AG04449 (cell line): ENCODE results near the gene RNF144A.

Source experiments
- CTCF ChIA-PET: fragments of 350-600 bp; formaldehyde crosslinking; extraction: SDS; loops from one replicate; lab custom pipeline; 2021; ENCODE audit warnings: antibody characterized with exemption; lab: Yijun Ruan, JAX
- POLR2A ChIA-PET: fragments of 400-600, 350-600 bp; formaldehyde crosslinking; extraction: SDS; loops from one replicate; lab custom pipeline; 2020; ENCODE audit warnings: antibody characterized with exemption, inconsistent platforms; lab: Yijun Ruan, JAX
- DNase-seq: peaks from one replicate; pipeline ENCODE4 v3.0.0-alpha.2; 2010; ENCODE audit warnings: low read depth, low spot score
- H3K4me3 ChIP-seq: 2 replicates; pipeline ENCODE4 v1.5.1; 2011; ENCODE audit warnings: low read depth, mild to moderate bottlenecking, control low read depth, low read length
- TF ChIP-seq, protein P1 (sequence below): IDR thresholded peaks from one replicate; pipeline ENCODE4 v1.5.1; 2011; ENCODE audit warnings: mild to moderate bottlenecking, moderate library complexity, low read length, control low read depth, inconsistent platforms; ENCODE audit not compliant: insufficient read depth; ENCODE audit errors: missing control alignments

RNF144A gene

DNA sequence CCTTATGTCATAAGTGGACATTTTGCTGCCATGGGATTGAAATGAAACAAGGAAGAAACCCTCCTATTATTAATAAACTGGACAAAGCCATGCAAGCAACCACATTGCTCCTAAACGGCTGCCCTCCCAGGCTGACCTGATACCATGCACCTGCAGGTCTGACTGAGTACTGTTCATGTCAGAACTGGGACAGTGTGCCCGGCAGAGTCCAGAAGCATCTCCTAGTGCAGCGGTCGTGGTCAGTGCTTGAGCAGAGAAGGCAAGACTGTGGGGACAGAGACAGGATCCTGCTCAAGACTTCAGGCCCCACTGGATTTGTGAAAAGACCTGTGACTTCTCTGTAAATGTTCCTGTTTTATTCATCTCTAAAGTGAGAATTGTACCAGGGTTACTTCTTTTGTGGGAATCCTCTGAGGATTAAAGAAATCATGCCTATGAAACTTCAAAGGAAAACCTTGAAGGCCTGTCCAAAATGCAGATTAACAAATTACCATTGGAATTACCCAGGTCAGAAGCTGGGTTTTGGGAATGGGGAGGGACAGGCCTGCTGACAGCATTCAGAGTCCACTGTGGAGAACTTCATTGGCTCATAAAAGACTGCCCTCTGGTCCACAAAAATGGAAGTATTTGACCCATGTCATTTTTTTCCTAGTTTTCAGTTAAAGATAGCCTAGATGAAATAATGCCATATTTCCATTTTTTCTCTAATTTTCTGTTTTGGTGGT lies 13.9 kb downstream of the RNF144A start:
- H3K4me3 ChIP-seq = no peak overlapping the region
- POLR2A ChIA-PET = no interaction called here
- TF ChIP-seq, protein P1, sequence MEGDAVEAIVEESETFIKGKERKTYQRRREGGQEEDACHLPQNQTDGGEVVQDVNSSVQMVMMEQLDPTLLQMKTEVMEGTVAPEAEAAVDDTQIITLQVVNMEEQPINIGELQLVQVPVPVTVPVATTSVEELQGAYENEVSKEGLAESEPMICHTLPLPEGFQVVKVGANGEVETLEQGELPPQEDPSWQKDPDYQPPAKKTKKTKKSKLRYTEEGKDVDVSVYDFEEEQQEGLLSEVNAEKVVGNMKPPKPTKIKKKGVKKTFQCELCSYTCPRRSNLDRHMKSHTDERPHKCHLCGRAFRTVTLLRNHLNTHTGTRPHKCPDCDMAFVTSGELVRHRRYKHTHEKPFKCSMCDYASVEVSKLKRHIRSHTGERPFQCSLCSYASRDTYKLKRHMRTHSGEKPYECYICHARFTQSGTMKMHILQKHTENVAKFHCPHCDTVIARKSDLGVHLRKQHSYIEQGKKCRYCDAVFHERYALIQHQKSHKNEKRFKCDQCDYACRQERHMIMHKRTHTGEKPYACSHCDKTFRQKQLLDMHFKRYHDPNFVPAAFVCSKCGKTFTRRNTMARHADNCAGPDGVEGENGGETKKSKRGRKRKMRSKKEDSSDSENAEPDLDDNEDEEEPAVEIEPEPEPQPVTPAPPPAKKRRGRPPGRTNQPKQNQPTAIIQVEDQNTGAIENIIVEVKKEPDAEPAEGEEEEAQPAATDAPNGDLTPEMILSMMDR = no peak
- CTCF ChIA-PET = interaction anchor here (4.6 kb wide), 1 partner anchor 13 kb away, joined by 24 read pairs; the partner anchor contains the start of gene RNF144A
- no peak for DNase-seq

DNA sequence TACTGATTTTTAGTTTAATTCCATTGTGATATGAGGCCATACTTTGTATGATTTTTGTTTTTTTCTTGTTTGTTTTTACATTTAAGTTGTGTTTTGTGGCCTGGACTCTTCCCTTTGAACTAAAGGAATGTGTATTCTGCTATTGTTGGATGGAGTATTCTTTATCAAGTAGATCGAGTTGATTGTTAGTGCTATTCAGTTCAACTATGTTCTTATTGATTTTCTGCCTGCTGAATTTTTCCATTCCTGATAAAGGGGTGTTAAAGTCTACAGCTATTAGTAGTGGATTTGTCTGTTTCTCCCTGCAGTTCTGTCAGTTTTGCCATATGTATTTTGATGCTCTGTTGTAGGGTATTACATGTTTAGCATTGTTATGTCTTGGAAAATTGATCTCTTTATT lies 14.5 kb downstream of the RNF144A start:
- no peak for DNase-seq
- TF ChIP-seq, protein P1 = no peak
- POLR2A ChIA-PET = no interaction called here
- H3K4me3 ChIP-seq = no peak overlapping the region
- CTCF ChIA-PET = interaction anchor here (0.6 kb wide), 1 partner anchor 12 kb away, joined by 3 read pairs; no protein-coding TSS in a partner anchor

DNA sequence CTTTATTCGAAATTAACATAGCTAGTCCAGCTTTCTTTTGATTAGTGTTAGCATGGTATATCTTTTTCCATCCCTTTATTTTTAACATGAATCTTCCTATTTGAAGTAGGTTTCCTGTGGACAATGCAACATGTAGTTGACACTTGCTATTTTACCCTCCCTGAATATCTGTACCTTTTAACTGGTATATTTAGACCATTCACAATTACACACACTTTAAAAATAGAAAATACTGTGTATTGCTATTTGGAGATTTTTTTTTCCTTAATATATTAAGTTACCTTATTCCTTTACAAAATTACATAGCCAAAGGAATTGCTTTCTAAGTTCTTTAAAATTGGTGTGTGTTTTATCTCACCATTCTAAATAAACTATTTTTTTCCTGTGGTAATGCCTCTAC lies 15.0 kb downstream of the RNF144A start:
- CTCF ChIA-PET = interaction anchor here (0.6 kb wide), 1 partner anchor 12 kb away, joined by 3 read pairs; no protein-coding TSS in a partner anchor
- POLR2A ChIA-PET = no interaction called here

DNA sequence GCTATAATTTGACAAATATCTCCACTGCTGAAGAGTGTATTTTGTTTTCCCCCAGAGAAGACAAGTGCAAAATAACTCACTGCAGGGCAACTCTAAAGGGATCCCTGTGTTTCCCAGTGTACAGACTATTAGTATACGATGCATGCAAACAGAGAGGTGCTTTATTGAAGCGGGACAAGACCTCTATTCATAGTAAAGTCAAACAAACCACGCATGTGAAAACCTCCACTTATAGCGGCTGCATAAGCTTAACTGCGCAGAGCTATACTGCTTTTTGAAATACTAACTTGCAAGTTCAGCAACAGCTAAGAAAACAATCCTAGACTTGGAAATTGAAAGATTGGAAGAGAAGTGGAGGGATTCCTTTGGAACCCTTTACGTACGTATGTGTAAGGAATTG lies 15.6 kb downstream of the RNF144A start:
- TF ChIP-seq, protein P1 = no peak
- CTCF ChIA-PET = no interaction called here
- no peak for DNase-seq
- POLR2A ChIA-PET = no interaction called here
- H3K4me3 ChIP-seq = no peak overlapping the region

More for the DNA sequence above, 15.0 kb downstream of the RNF144A start:
- TF ChIP-seq, protein P1 = no peak
- no peak for DNase-seq
- H3K4me3 ChIP-seq = no peak overlapping the region

DNA sequence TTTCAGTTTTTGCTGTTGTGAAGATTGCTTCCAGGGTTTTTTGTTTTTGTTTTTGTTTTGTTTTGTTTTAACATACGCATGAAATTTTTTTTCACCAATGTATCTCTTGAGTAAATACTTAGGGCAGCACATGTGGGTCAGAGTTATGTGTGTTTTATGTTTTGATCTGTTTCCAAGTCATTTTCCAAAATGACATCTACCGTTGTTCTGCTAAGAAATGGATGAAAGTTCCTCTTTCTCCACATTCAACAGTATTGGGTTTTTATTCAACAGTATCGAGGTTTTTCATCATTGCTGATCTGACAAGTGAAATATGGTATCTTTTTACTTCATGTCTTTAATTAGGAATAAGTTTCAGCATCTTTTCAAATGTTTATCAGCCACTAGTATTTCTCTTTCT lies 16.7 kb downstream of the RNF144A start:
- TF ChIP-seq, protein P1 = no peak
- H3K4me3 ChIP-seq = no peak overlapping the region
- ChIA-PET CTCF (interaction anchor here (1.0 to 1.4 kb wide), 2 partner anchors 15 to 17 kb away, joined by 3 to 5 read pairs; no protein-coding TSS in a partner anchor), POLR2A (no interaction called here)
- DNase-seq = no peak

DNA sequence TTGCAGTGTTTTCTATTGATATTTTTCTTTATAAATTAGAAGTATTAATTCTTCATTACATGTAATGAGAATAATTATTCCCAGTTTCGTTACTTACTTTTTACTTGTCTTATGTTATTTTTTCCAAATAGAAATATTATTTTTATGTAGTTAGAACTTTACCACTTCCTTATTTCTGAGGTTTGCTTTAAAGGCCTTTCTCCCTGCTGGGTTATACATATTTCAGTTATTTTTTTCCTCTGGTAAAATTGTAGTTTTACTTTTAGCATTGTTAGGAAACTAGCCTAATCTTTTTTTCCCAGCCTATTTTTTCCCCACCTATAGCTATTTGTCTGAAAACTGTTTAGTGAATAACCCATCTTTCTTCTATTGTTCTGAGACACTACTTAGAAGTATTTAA lies 17.1 kb downstream of the RNF144A start:
- H3K4me3 ChIP-seq = no peak overlapping the region
- ChIA-PET CTCF (interaction anchor here (1.0 to 1.4 kb wide), 2 partner anchors 16 to 18 kb away, joined by 3 to 5 read pairs; no protein-coding TSS in a partner anchor), POLR2A (no interaction called here)
- DNase-seq = no peak
- TF ChIP-seq, protein P1 = no peak
